GM12878 (cell line): ENCODE data around the gene FLT1. TPM values are rescaled to one million over a fixed set of nuclear protein-coding genes. Genes with fewer than 3 reads are reported as not detected.

Experiments used
- ATAC-seq: fragments of 200-7000 bp; cut with Tn5 transposase; 3 replicates; pipeline ENCODE4 v1.9.1; 2020; ENCODE audit warnings: mild to moderate bottlenecking, moderate library complexity
- BruUV-seq: library from RNA; stranded (reverse); fragments of 400-500 nt; replicated peaks from 2 replicates; lab custom pipeline; 2021; lab: Mats Ljungman, UMichigan
- CTCF ChIA-PET: fragments of 300-600 bp; sonication (Branson Sonifier 250); formaldehyde crosslinking; extraction: SDS; loops from one replicate; lab custom pipeline; 2021; ENCODE audit warnings: inconsistent platforms; lab: Yijun Ruan, JAX
- POLR2A ChIA-PET: fragments of 350-600 bp; formaldehyde crosslinking; extraction: SDS; loops from one replicate; lab custom pipeline; 2021; ENCODE audit warnings: inconsistent platforms; lab: Charles Lee
- RAD21 ChIA-PET: fragments of 300-600 bp; sonication (Branson Sonifier 250); formaldehyde crosslinking; loops from one replicate; lab custom pipeline; 2023; ENCODE audit warnings: antibody characterized with exemption; ENCODE audit not compliant: unreplicated experiment; lab: Charles Lee
- SMC1A ChIA-PET: fragments of 300-600 bp; sonication (Branson Sonifier 250); formaldehyde crosslinking; loops from one replicate; lab custom pipeline; 2023; ENCODE audit not compliant: unreplicated experiment, uncharacterized antibody; lab: Charles Lee
- DNase-seq: peaks from one replicate; pipeline ENCODE4 v3.0.0-alpha.2; 2011; ENCODE audit warnings: low read depth, low spot score
- FAIRE-seq: peaks from 3 replicates; lab custom pipeline; 2011; peaks lifted over from hg19 to GRCh38; lab: Jason Lieb, UNC
- H2AFZ ChIP-seq: 2 replicates; pipeline ENCODE4 v1.6.0; 2011; ENCODE audit warnings: low read depth, low read length, control low read depth; ENCODE audit not compliant: control insufficient read depth
- H3K27ac ChIP-seq: 2 replicates; pipeline ENCODE4 v1.5.1; 2011; ENCODE audit warnings: control low read depth; ENCODE audit not compliant: control insufficient read depth, insufficient read depth
- H3K27me3 ChIP-seq, 2 experiments: replicated peaks in 1 of 2; 2 replicates each; pipeline versions ENCODE4 v1.6.0 to v1.6.1; 2011; ENCODE audit warnings: low read length in 1 of 2; ENCODE audit not compliant: control insufficient read depth in 2 of 2, insufficient read depth in 2 of 2
- H3K36me3 ChIP-seq, 2 experiments: 2 replicates each; pipeline ENCODE4 v1.5.1; 2011; ENCODE audit warnings: low read length in 1 of 2; ENCODE audit not compliant: control insufficient read depth in 2 of 2, insufficient read depth in 2 of 2
- H3K4me1 ChIP-seq: 2 replicates; pipeline ENCODE4 v1.6.1; 2011; ENCODE audit warnings: mild to moderate bottlenecking, low read length, moderate library complexity, mixed read lengths; ENCODE audit not compliant: control insufficient read depth, insufficient read depth
- H3K4me2 ChIP-seq: 2 replicates; pipeline ENCODE4 v1.6.0; 2011; ENCODE audit warnings: control low read depth; ENCODE audit not compliant: control insufficient read depth, insufficient read depth
- H3K4me3 ChIP-seq: fragments of 200-600 bp; sonication (generic); 2 replicates; pipeline ENCODE4 v1.5.1; 2016
- H3K79me2 ChIP-seq: 2 replicates; pipeline ENCODE4 v1.6.0; 2011; ENCODE audit warnings: low read length; ENCODE audit not compliant: control insufficient read depth, insufficient read depth
- H3K9ac ChIP-seq: 2 replicates; pipeline ENCODE4 v1.8.0; 2011; ENCODE audit warnings: low read length, control low read depth, mixed read lengths; ENCODE audit not compliant: control insufficient read depth, insufficient read depth
- H3K9me3 ChIP-seq: replicated peaks from 3 replicates; pipeline ENCODE4 v1.5.1; 2011; ENCODE audit warnings: mild to moderate bottlenecking, low read length; ENCODE audit not compliant: control insufficient read depth, insufficient read depth
- H4K20me1 ChIP-seq: 2 replicates; pipeline ENCODE4 v1.6.0; 2011; ENCODE audit not compliant: control insufficient read depth, insufficient read depth
- CTCF ChIP-seq, 3 experiments: IDR thresholded peaks in 2 of 3; conservative IDR thresholded peaks in 1 of 3; 2 replicates each; pipeline ENCODE4 v1.5.1; 2011; ENCODE audit warnings: low read depth in 3 of 3, low read length in 3 of 3, mild to moderate bottlenecking in 3 of 3, control low read depth in 2 of 3, moderate library complexity in 2 of 3, inconsistent platforms in 1 of 3, mixed read lengths in 1 of 3; ENCODE audit not compliant: control insufficient read depth in 2 of 3, insufficient read depth in 1 of 3; ENCODE audit errors: extremely low read depth in 1 of 3
- E4F1 ChIP-seq: fragments of 450-650 bp; IDR thresholded peaks from 2 replicates; pipeline ENCODE4 v1.6.1; 2018; ENCODE audit warnings: borderline replicate concordance, mild to moderate bottlenecking; ENCODE audit not compliant: partially characterized antibody
- MXI1 ChIP-seq: fragments of 150-350 bp; IDR thresholded peaks from 2 replicates; pipeline ENCODE4 v1.6.1; 2011; ENCODE audit warnings: low read depth, mild to moderate bottlenecking, inconsistent platforms, low read length, improper control_type of control experiment
- NR2C2 ChIP-seq: IDR thresholded peaks from 2 replicates; pipeline ENCODE4 v1.6.1; 2011; ENCODE audit warnings: borderline replicate concordance, low read depth; ENCODE audit not compliant: control insufficient read depth, insufficient read length
- RCOR1 ChIP-seq: conservative IDR thresholded peaks from 2 replicates; pipeline ENCODE4 v1.6.1; 2012; ENCODE audit warnings: low read depth, low read length, improper control_type of control experiment
- RFX5 ChIP-seq: IDR thresholded peaks from 2 replicates; pipeline ENCODE4 v1.6.1; 2011; ENCODE audit warnings: low read depth, low read length, improper control_type of control experiment
- ZNF384 ChIP-seq: IDR thresholded peaks from 2 replicates; pipeline ENCODE4 v1.6.1; 2012; ENCODE audit warnings: low read depth, mild to moderate bottlenecking, low read length, improper control_type of control experiment, borderline replicate concordance
- WGBS: methylation state at CpG from one replicate; pipeline ENCODE4 v1.1.6; 2016; ENCODE audit warnings: low lambda C conversion rate; ENCODE audit not compliant: insufficient replicate concordance, insufficient coverage; ENCODE audit errors: missing lambda C conversion rate; 5-methylcytosine and 5-hydroxymethylcytosine counted together
- in situ Hi-C: fragments of 300-500 bp; cut with MboI; formaldehyde crosslinking; loops from 9 replicates; pipeline ENCODE4 v1.14.3; 2018; ENCODE audit warnings: mixed read lengths
- intact Hi-C: fragments of 100-400 bp; cut with micrococcal nuclease; formaldehyde crosslinking; loops from one replicate; pipeline ENCODE4 v1.14.2; 2022; ENCODE audit not compliant: unreplicated experiment
- polyA plus RNA-seq, 11 experiments: library from polyadenylated mRNA; depleted of rRNA in 4 of 11; unstranded in 6 of 11; stranded (reverse) in 5 of 11; fragments of >200 nt; fragmentation: Nextera tagmentation in 4 of 11; fragmentation: Illumina TruSeq in 1 of 11; extraction: Ambion mirVana in 4 of 11; extraction: Trizol in 1 of 11; gene quantifications; 1 replicate in 1 of 11; 2 replicates in 10 of 11; pipeline versions ENCODE4 v1.2.1 to v1.2.3, GENCODE V29; 2011 to 2016; ENCODE audit warnings: inconsistent platforms in 2 of 11, missing spikeins in 2 of 11, low read depth in 1 of 11
- total RNA-seq, 4 experiments: library from RNA; depleted of rRNA in 3 of 4; stranded (reverse); fragments of >200 nt in 3 of 4; fragmentation: Illumina TruSeq in 1 of 4; extraction: Trizol in 1 of 4; gene quantifications; 2 replicates each; pipeline versions ENCODE4 v1.2.1 to v1.2.3, GENCODE V29; 2013 to 2021

The FLT1 gene
- total and polyA plus RNA-seq, 10 of the 15 experiments (the other 5 are each of a cell fraction or from before 2014, with no cell fraction given): 0.55 to 5.6 (median 0.84) TPM

GRCh38 chr13:28463481-28463880 is 31.4 kb downstream of the FLT1 start:
- Histone ChIP-seq H3K9me3 (no peaks in the 10 kb centered on the region; the same call in 1 of the 3 replicates), H3K4me2 (no peak overlapping the region), H4K20me1 (no peaks in the 10 kb centered on the region), H3K27ac (no peak overlapping the region), H3K4me1 (no peaks in the 10 kb centered on the region), H2AFZ (no peak overlapping the region), H3K4me3 (no peak overlapping the region), H3K79me2 (no peaks in the 10 kb centered on the region), H3K27me3 (no peaks in the 10 kb centered on the region), H3K9ac (no peak overlapping the region), H3K36me3 (no peaks in the 10 kb centered on the region)
- in situ Hi-C loops (no loop called here), intact Hi-C loops (no loop called here)
- ChIA-PET POLR2A (no interaction called here), CTCF (interaction anchor here (1.8 kb wide), 1 partner anchor 29 kb away, joined by 4 read pairs; no protein-coding TSS in a partner anchor), SMC1A (interaction anchor here (0.8 to 1.2 kb wide), 2 partner anchors 14 to 163 kb away, joined by 3 read pairs; no protein-coding TSS in a partner anchor), RAD21 (interaction anchor here (0.8 kb wide), 1 partner anchor 87 kb away, joined by 3 read pairs; no protein-coding TSS in a partner anchor)
- ATAC-seq: no peak
- TF ChIP-seq E4F1 (no peak), RFX5 (no peak), MXI1 (no peak), NR2C2 (no peak), CTCF (IDR thresholded peaks at IDR 0.05 in 2 of 3, conservative IDR thresholded peaks at IDR 0.05 in 1 of 3; ENCODE audit: control insufficient read depth in 2 of 3, extremely low read depth in 1 of 3, insufficient read depth in 1 of 3, low read depth in 3 of 3, low read length in 3 of 3) (no peak), RCOR1 (no peak), ZNF384 (no peak)
- no peak for FAIRE-seq
- WGBS: 75% methylated on average over 3 of the region's 3 CpGs
- no TSS peak for BruUV-seq
- DNase-seq: no peak
